HG03442 (cell line): Measurements from ENCODE around the gene PRKAG2.

Source experiments
- ATAC-seq: cut with Tn5 transposase; IDR thresholded peaks from one replicate; pipeline ENCODE4 v1.9.1; 2021; ENCODE audit warnings: mild to moderate bottlenecking, moderate library complexity; ENCODE audit not compliant: unreplicated experiment

The PRKAG2 gene

GRCh38 chr7:151732834-151733592 is 143.9 kb downstream of the PRKAG2 start:
- no peak for ATAC-seq

GRCh38 chr7:151732292-151732691 is 144.6 kb downstream of the PRKAG2 start:
- no peak for ATAC-seq

- ATAC-seq: no peak
These were observed 145.9 kb downstream of the PRKAG2 start for GRCh38 chr7:151731022-151731441.

- ATAC-seq: no peak
These were observed 146.3 kb downstream of the PRKAG2 start for GRCh38 chr7:151730591-151730990.

GRCh38 chr7:151729521-151729921 is 147.4 kb downstream of the PRKAG2 start:
- no peak for ATAC-seq

- ATAC-seq: no peak
These were observed 148.2 kb downstream of the PRKAG2 start for GRCh38 chr7:151728746-151729145.

- ATAC-seq: no peak
These were observed 148.6 kb downstream of the PRKAG2 start for GRCh38 chr7:151728286-151728660.

- ATAC-seq: peak; percentile 84
These were observed 149.2 kb downstream of the PRKAG2 start for GRCh38 chr7:151727579-151728285.

GRCh38 chr7:151726652-151727578 is 150.0 kb downstream of the PRKAG2 start:
- ATAC-seq: no peak

- ATAC-seq: no peak
These were observed 150.9 kb downstream of the PRKAG2 start for GRCh38 chr7:151725844-151726651.

- no peak for ATAC-seq
These were observed 151.9 kb downstream of the PRKAG2 start for GRCh38 chr7:151724920-151725584.

GRCh38 chr7:151724250-151724915 is 152.5 kb downstream of the PRKAG2 start:
- ATAC-seq: no peak

- no peak for ATAC-seq
These were observed 153.6 kb downstream of the PRKAG2 start for GRCh38 chr7:151723321-151723720.

- no peak for ATAC-seq
These were observed 154.4 kb downstream of the PRKAG2 start for GRCh38 chr7:151722533-151722932.

- ATAC-seq: no peak
These were observed 155.2 kb downstream of the PRKAG2 start for GRCh38 chr7:151721694-151722093.

- no peak for ATAC-seq
These were observed 155.7 kb downstream of the PRKAG2 start for GRCh38 chr7:151721236-151721635.

GRCh38 chr7:151720280-151720679 is 156.6 kb downstream of the PRKAG2 start:
- no peak for ATAC-seq

- ATAC-seq: no peak
These were observed 157.0 kb downstream of the PRKAG2 start for GRCh38 chr7:151719897-151720242.
